ENCODE measurements around the gene RELN. TPM values are rescaled to one million over a fixed set of nuclear protein-coding genes. Genes with fewer than 3 reads are reported as not detected.

The RELN gene
- total RNA-seq, 2 donors from 2014 or later: 6.9 to 8.0 TPM

- no peak for TF ChIP-seq CTCF (IDR thresholded peaks at IDR 0.05)
- Histone ChIP-seq H3K27me3 (no peaks in the 10 kb centered on the region), H3K27ac (no peak overlapping the region), H3K4me3 (no peak overlapping the region), H3K9me3 (no peaks in the 10 kb centered on the region), H3K36me3 (no peaks in the 10 kb centered on the region), H3K4me1 (no peaks in the 10 kb centered on the region)
- DNase-seq (ENCODE audit: low spot score): no peak
These were observed 391.9 kb downstream of the RELN start for GRCh38 chr7:103597606-103598005.

GRCh38 chr7:103594186-103594585, 395.3 kb downstream of the RELN start:
- H3K9me3 ChIP-seq: no peaks in the 10 kb centered on the region
- no peak overlapping the region for H3K27ac ChIP-seq
- no peak for TF ChIP-seq CTCF (IDR thresholded peaks at IDR 0.05)
- H3K36me3 ChIP-seq: no peaks in the 10 kb centered on the region
- no peaks in the 10 kb centered on the region for H3K27me3 ChIP-seq
- H3K4me3 ChIP-seq: no peak overlapping the region
- H3K4me1 ChIP-seq: no peaks in the 10 kb centered on the region
- no peak for DNase-seq (ENCODE audit: low spot score)

- no peaks in the 10 kb centered on the region for H3K36me3 ChIP-seq
- H3K27ac ChIP-seq: no peak overlapping the region
- no peaks in the 10 kb centered on the region for H3K9me3 ChIP-seq
- DNase-seq (ENCODE audit: low spot score): no peak
- TF ChIP-seq CTCF (IDR thresholded peaks at IDR 0.05): no peak
- H3K27me3 ChIP-seq: no peaks in the 10 kb centered on the region
- no peaks in the 10 kb centered on the region for H3K4me1 ChIP-seq
- no peak overlapping the region for H3K4me3 ChIP-seq
These were observed 395.8 kb downstream of the RELN start for GRCh38 chr7:103593691-103594090.

GRCh38 chr7:103592844-103593243, 396.6 kb downstream of the RELN start:
- Histone ChIP-seq H3K36me3 (no peaks in the 10 kb centered on the region), H3K4me1 (no peaks in the 10 kb centered on the region), H3K9me3 (no peaks in the 10 kb centered on the region), H3K4me3 (no peak overlapping the region), H3K27ac (no peak overlapping the region), H3K27me3 (no peaks in the 10 kb centered on the region)
- no peak for DNase-seq (ENCODE audit: low spot score)
- no peak for TF ChIP-seq CTCF (IDR thresholded peaks at IDR 0.05)

- no peak for TF ChIP-seq CTCF (IDR thresholded peaks at IDR 0.05)
- H3K36me3 ChIP-seq: no peaks in the 10 kb centered on the region
- no peaks in the 10 kb centered on the region for H3K4me1 ChIP-seq
- DNase-seq (ENCODE audit: low spot score): no peak
- no peaks in the 10 kb centered on the region for H3K9me3 ChIP-seq
- no peaks in the 10 kb centered on the region for H3K27me3 ChIP-seq
- H3K4me3 ChIP-seq: no peak overlapping the region
- H3K27ac ChIP-seq: no peak overlapping the region
These were observed 397.3 kb downstream of the RELN start for GRCh38 chr7:103592187-103592586.

GRCh38 chr7:103580031-103580430, 409.4 kb downstream of the RELN start:
- no peak for DNase-seq (ENCODE audit: low spot score)
- no peaks in the 10 kb centered on the region for H3K36me3 ChIP-seq
- no peak overlapping the region for H3K4me3 ChIP-seq
- no peaks in the 10 kb centered on the region for H3K9me3 ChIP-seq
- TF ChIP-seq CTCF (IDR thresholded peaks at IDR 0.05): no peak
- no peaks in the 10 kb centered on the region for H3K4me1 ChIP-seq
- H3K27me3 ChIP-seq: no peaks in the 10 kb centered on the region
- H3K27ac ChIP-seq: no peak overlapping the region
